Suprapubic skin (tissue), 4 donors: ENCODE results near the gene FAM156B. TPM values are rescaled to one million over a fixed set of nuclear protein-coding genes. Genes with fewer than 3 reads are reported as not detected.
"Not testable (repeated sequence)": the region's sequence is repeated elsewhere in the genome, so short reads cannot be mapped to it uniquely, and the experiment has no call there.

Experiments used
- DNase-seq, 2 donors: peaks; one replicate each; pipeline ENCODE4 v3.0.0-alpha.2; 2019; ENCODE audit warnings: low spot score in 2 of 2
- H3K27ac ChIP-seq: fragments of 200-600 bp; sonication (generic); one replicate; pipeline ENCODE4 v1.5.1; 2019
- H3K27me3 ChIP-seq: fragments of 200-600 bp; sonication (generic); one replicate; pipeline ENCODE4 v1.5.1; 2019
- H3K36me3 ChIP-seq: fragments of 200-600 bp; sonication (generic); one replicate; pipeline ENCODE4 v1.5.1; 2019
- H3K4me1 ChIP-seq: fragments of 200-600 bp; sonication (generic); one replicate; pipeline ENCODE4 v1.5.1; 2019
- H3K4me3 ChIP-seq: fragments of 200-600 bp; sonication (generic); one replicate; pipeline ENCODE4 v1.5.1; 2019; ENCODE audit warnings: mild to moderate bottlenecking
- H3K9me3 ChIP-seq: fragments of 200-600 bp; sonication (generic); one replicate; pipeline ENCODE4 v1.5.1; 2019
- WGBS: methylation state at CpG from one replicate; pipeline ENCODE4 v1.1.5; 2018; 5-methylcytosine and 5-hydroxymethylcytosine counted together
- total RNA-seq, 4 donors: library from RNA; depleted of rRNA; stranded (reverse); fragments of >200 nt; gene quantifications; one replicate each; pipeline ENCODE4 v1.1.0, GENCODE V29; 2016

FAM156B gene
- total RNA-seq, 4 donors from 2014 or later, result 42.5 to 126 (median 48.0) TPM

DNA sequence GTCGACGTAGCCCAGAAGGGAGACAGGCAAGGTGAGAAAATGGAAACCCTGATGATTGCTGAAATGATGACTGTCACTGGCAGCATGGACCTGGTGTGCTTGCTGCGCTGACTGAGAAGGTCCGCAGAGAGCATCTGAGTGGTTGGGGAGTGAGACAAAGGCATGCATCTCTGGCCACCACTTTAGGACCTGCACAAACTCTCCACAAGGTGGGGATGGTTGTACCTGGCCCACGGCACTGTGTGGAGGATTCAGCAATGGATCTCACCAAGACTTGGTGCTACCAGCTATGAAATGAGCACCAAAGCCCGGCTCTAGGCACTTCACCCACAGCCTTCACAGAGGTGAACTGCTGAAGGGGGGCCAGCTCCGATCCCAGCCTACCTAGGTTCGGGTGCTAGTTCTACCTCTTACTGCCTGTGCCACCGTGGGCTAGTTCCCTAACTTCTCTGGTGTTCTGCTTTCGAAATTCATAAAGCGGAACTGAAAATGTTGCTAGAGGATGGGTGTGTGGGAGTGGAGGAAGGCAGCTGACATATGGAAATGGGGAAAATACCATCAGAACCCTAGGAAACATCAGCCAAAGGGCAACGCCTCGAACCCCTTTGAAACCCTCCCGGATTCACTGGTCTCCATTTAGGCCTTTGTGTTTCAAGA lies 48.8 kb downstream of the FAM156B start:
- H3K27me3 ChIP-seq, DNase-seq, H3K4me1 ChIP-seq, H3K9me3 ChIP-seq, H3K27ac ChIP-seq, H3K4me3 ChIP-seq, H3K36me3 ChIP-seq: not testable (repeated sequence)
- WGBS, result no CpG with 5 or more reads among the region's 14 CpGs

DNA sequence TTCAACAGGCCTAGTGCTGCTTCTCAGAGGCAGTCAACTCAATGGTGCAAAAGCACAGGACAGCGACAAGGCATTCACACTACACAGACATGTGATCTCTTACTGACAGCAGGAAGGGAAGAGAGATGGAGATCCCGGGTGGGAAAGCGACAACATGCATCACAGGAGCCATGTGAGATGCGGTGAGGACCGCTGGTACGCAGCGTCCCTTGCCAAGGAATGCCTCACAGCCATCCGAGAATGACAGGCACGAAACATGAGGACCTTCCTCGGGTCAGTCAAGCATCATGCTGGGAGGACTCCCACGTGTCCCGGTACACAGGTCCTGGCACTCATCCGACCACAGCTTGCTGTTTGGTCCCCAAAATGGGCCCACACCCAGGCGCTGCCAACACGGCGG lies 50.4 kb downstream of the FAM156B start:
- no CpG with 5 or more reads among the region's 16 CpGs for WGBS
- H3K27me3 ChIP-seq, H3K27ac ChIP-seq, H3K4me3 ChIP-seq, H3K9me3 ChIP-seq, H3K36me3 ChIP-seq, H3K4me1 ChIP-seq, DNase-seq: not testable (repeated sequence)

DNA sequence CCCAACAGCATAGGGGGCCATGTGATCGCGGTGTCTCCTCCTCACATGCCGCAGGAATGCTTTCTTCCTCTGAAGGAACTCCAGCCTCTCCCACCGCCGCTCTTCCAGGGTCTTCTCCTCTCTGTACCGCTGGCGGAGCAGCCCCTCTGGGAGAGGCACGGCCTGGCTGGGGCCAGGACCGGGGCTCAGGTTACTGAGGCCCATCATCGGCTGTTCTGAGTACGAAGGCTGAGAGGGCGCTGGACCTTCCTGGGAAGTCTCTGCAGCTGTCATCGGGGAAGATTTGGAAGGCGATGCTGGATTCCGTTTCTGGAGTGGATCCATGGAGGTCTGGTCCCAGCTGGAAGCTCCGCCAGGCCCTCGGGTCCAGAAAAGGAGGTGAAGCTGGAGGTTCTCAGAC lies 51.1 kb downstream of the FAM156B start:
- H3K4me1 ChIP-seq, H3K36me3 ChIP-seq, H3K27ac ChIP-seq, H3K4me3 ChIP-seq, H3K27me3 ChIP-seq, H3K9me3 ChIP-seq, DNase-seq: not testable (repeated sequence)
- no CpG with 5 or more reads among the region's 17 CpGs for WGBS

DNA sequence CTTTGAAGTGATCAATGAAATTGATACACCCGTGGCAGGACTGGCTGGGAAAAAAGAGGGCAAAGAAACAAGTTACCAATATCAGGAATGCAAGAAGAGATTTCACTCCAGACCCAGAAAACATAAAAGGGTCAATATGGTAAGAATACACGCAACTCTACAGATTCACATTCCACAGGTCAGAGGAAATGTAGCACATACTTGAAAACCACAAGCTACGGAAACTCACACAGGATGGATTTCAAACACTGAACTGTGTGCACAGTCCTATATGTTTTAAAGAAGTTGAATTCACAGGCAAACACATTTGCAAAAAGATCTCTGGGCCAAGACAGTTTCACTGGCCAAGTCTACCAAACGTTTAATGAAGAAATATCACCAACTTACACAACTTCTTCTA lies 52.2 kb downstream of the FAM156B start:
- WGBS, result no CpG with 5 or more reads among the region's 4 CpGs
- not testable (repeated sequence) for H3K27ac ChIP-seq, DNase-seq, H3K27me3 ChIP-seq, H3K36me3 ChIP-seq, H3K4me1 ChIP-seq, H3K9me3 ChIP-seq, H3K4me3 ChIP-seq

DNA sequence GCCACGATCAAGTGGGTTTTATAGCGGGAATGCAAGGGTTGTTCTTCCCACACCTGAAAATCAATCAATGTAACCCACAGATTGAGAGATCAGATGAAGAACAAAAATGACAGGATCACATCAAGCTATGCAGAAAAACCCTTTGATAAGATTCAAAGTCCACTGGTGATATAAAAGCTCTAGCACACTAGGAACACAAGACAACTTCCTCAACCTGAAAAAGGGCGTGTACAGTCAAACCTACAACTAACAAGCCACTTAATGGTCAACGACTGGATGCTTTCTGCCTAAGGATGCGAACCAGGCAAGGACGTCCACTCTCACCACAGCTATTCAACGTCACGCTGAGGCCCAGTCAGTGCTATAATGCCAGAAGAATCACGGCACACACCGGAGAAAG lies 52.8 kb downstream of the FAM156B start:
- WGBS, result no CpG with 5 or more reads among the region's 10 CpGs
- H3K27me3 ChIP-seq, H3K4me3 ChIP-seq, H3K4me1 ChIP-seq, H3K36me3 ChIP-seq, H3K27ac ChIP-seq, H3K9me3 ChIP-seq, DNase-seq: not testable (repeated sequence)

Other genes with a start within 250 kb of the FAM156B start
- gene SSX7, start 242.4 kb upstream of the FAM156B start, total RNA-seq, result not detected
- gene SSX2, start 190.2 kb upstream of the FAM156B start, total RNA-seq, result not detected
- gene SSX2B, start 146.1 kb upstream of the FAM156B start, total RNA-seq, result not detected
- gene SPANXN5, start 99.9 kb upstream of the FAM156B start, total RNA-seq, result not detected
- not detected for gene XAGE5, start 86.0 kb upstream of the FAM156B start, total RNA-seq
- not detected for gene XAGE3, start 29.2 kb upstream of the FAM156B start, total RNA-seq
- gene FAM156A, start 61.2 kb downstream of the FAM156B start, total RNA-seq, result 10 to 100 TPM; 13.1 to 38.1 (median 24.8) TPM
- gene GPR173, start 151.5 kb downstream of the FAM156B start, total RNA-seq, result 1 to 10 TPM in 1 of 4 donors, under 1 TPM in 3; 0.21 to 2.3 (median 0.72) TPM
- gene TSPYL2, start 185.0 kb downstream of the FAM156B start, total RNA-seq, result 10 to 100 TPM; 29.4 to 60.7 (median 48.4) TPM
- 10 to 100 TPM; 16.2 to 81.3 (median 28.6) TPM for gene KANTR, start 196.8 kb downstream of the FAM156B start, total RNA-seq